Measurements from ENCODE around the gene MAP1B.
"Not testable (repeated sequence)": the region's sequence is repeated elsewhere in the genome, so short reads cannot be mapped to it uniquely, and the experiment has no call there.

Gene MAP1B

GRCh38 chr5:72160329-72160728 lies 53.1 kb downstream of the MAP1B start:
- DNase-seq (ENCODE audit: low read depth in 4 of 4, low spot score in 1 of 4), result no peak

- DNase-seq (ENCODE audit: low read depth in 4 of 4, low spot score in 1 of 4), result no peak
These were observed 53.7 kb downstream of the MAP1B start for GRCh38 chr5:72160959-72161358.

GRCh38 chr5:72161951-72162350 lies 54.7 kb downstream of the MAP1B start:
- no peak for DNase-seq (ENCODE audit: low read depth in 4 of 4, low spot score in 1 of 4)

GRCh38 chr5:72163349-72163983 lies 56.2 kb downstream of the MAP1B start:
- DNase-seq (ENCODE audit: low read depth in 4 of 4, low spot score in 1 of 4), result no peak

- DNase-seq (ENCODE audit: low read depth in 4 of 4, low spot score in 1 of 4), result no peak
These were observed 59.0 kb downstream of the MAP1B start for GRCh38 chr5:72166070-72166979.

GRCh38 chr5:72167257-72167656 lies 60.0 kb downstream of the MAP1B start:
- DNase-seq (ENCODE audit: low read depth in 4 of 4, low spot score in 1 of 4), result no peak

GRCh38 chr5:72167804-72168203 lies 60.5 kb downstream of the MAP1B start:
- DNase-seq (ENCODE audit: low read depth in 4 of 4, low spot score in 1 of 4), result no peak

GRCh38 chr5:72170101-72170500 lies 62.8 kb downstream of the MAP1B start:
- DNase-seq (ENCODE audit: low read depth in 4 of 4, low spot score in 1 of 4), result no peak

- DNase-seq (ENCODE audit: low read depth in 4 of 4, low spot score in 1 of 4), result not testable (repeated sequence)
These were observed 63.9 kb downstream of the MAP1B start for GRCh38 chr5:72171181-72171580.

- DNase-seq (ENCODE audit: low read depth in 4 of 4, low spot score in 1 of 4), result peak in 1 of 4 experiments; percentile 7
These were observed 64.4 kb downstream of the MAP1B start for GRCh38 chr5:72171667-72172066.

- no peak for DNase-seq (ENCODE audit: low read depth in 4 of 4, low spot score in 1 of 4)
These were observed 65.5 kb downstream of the MAP1B start for GRCh38 chr5:72172786-72173185.

- DNase-seq (ENCODE audit: low read depth in 4 of 4, low spot score in 1 of 4), result no peak
These were observed 70.3 kb downstream of the MAP1B start for GRCh38 chr5:72177538-72177937.

- no peak for DNase-seq (ENCODE audit: low read depth in 4 of 4, low spot score in 1 of 4)
These were observed 71.9 kb downstream of the MAP1B start for GRCh38 chr5:72179028-72179815.

- no peak for DNase-seq (ENCODE audit: low read depth in 4 of 4, low spot score in 1 of 4)
These were observed 72.7 kb downstream of the MAP1B start for GRCh38 chr5:72179816-72180440.

- DNase-seq (ENCODE audit: low read depth in 4 of 4, low spot score in 1 of 4), result no peak
These were observed 73.7 kb downstream of the MAP1B start for GRCh38 chr5:72180925-72181324.

- no peak for DNase-seq (ENCODE audit: low read depth in 4 of 4, low spot score in 1 of 4)
These were observed 75.4 kb downstream of the MAP1B start for GRCh38 chr5:72182686-72183085.

GRCh38 chr5:72183101-72183520 lies 75.8 kb downstream of the MAP1B start:
- DNase-seq (ENCODE audit: low read depth in 4 of 4, low spot score in 1 of 4), result no peak

- DNase-seq (ENCODE audit: low read depth in 4 of 4, low spot score in 1 of 4), result no peak
These were observed 77.1 kb downstream of the MAP1B start for GRCh38 chr5:72184408-72184807.

GRCh38 chr5:72185496-72186329 lies 78.4 kb downstream of the MAP1B start:
- no peak for DNase-seq (ENCODE audit: low read depth in 4 of 4, low spot score in 1 of 4)

- no peak for DNase-seq (ENCODE audit: low read depth in 4 of 4, low spot score in 1 of 4)
These were observed 80.3 kb downstream of the MAP1B start for GRCh38 chr5:72187388-72188075.
